Neural cell (in vitro differentiated cells): ENCODE measurements around the gene CREB3L1. TPM values are rescaled to one million over a fixed set of nuclear protein-coding genes. Genes with fewer than 3 reads are reported as not detected.

Experiments used
- H2AFZ ChIP-seq: fragments of 200-600, 300-800 bp; sonication (generic), shearing (Covaris generic); 2 replicates; pipeline ENCODE4 v1.6.0; 2014; ENCODE audit warnings: low read depth, mild to moderate bottlenecking, antibody characterized with exemption, low read length, moderate library complexity
- H3F3A ChIP-seq: fragments of 200-600 bp; shearing (Covaris generic); 2 replicates; pipeline ENCODE4 v1.6.1; 2016; ENCODE audit warnings: mild to moderate bottlenecking, moderate library complexity, mixed read lengths, antibody characterized with exemption, low read length; ENCODE audit not compliant: insufficient read depth, poor library complexity, severe bottlenecking
- H3K27ac ChIP-seq: fragments of 200-600, 300-800 bp; sonication (generic), shearing (Covaris generic); 2 replicates; pipeline ENCODE4 v1.5.1; 2014; ENCODE audit warnings: mild to moderate bottlenecking, low read length, moderate library complexity
- H3K27me3 ChIP-seq: fragments of 300-800, 200-600 bp; sonication (generic), shearing (Covaris generic); 2 replicates; pipeline ENCODE4 v1.6.0; 2014; ENCODE audit warnings: mild to moderate bottlenecking, low read depth, low read length, moderate library complexity; ENCODE audit not compliant: insufficient read depth
- H3K36me3 ChIP-seq: fragments of 300-800, 200-600 bp; sonication (generic), shearing (Covaris generic); 2 replicates; pipeline ENCODE4 v1.5.1; 2014; ENCODE audit warnings: mild to moderate bottlenecking, antibody characterized with exemption, low read length, moderate library complexity; ENCODE audit not compliant: insufficient read depth
- H3K4me2 ChIP-seq: fragments of 300-800, 200-600 bp; sonication (generic), shearing (Covaris generic); 2 replicates; pipeline ENCODE4 v1.6.0; 2014; ENCODE audit warnings: mild to moderate bottlenecking, low read length
- H3K4me3 ChIP-seq: fragments of 300-800, 200-600 bp; sonication (generic), shearing (Covaris generic); 2 replicates; pipeline ENCODE4 v1.5.1; 2014; ENCODE audit warnings: mild to moderate bottlenecking, low read length, moderate library complexity
- H3K79me2 ChIP-seq: fragments of 200-600 bp; shearing (Covaris generic); replicated peaks from 2 replicates; pipeline ENCODE4 v1.6.0; 2014; ENCODE audit warnings: mild to moderate bottlenecking, low read length, moderate library complexity; ENCODE audit not compliant: insufficient read depth
- H3K9ac ChIP-seq: fragments of 300-800, 200-600 bp; sonication (generic), shearing (Covaris generic); 2 replicates; pipeline ENCODE4 v1.6.1; 2016; ENCODE audit warnings: mild to moderate bottlenecking, low read length, mixed read lengths
- H3K9me2 ChIP-seq: fragments of 200-600 bp; shearing (Covaris generic); 2 replicates; pipeline ENCODE4 v1.6.1; 2016; ENCODE audit warnings: mild to moderate bottlenecking, low read length, mixed read lengths; ENCODE audit not compliant: insufficient read depth
- H3K9me3 ChIP-seq: fragments of 200-600, 300-800 bp; sonication (generic), shearing (Covaris generic); 2 replicates; pipeline ENCODE4 v1.6.1; 2016; ENCODE audit warnings: mild to moderate bottlenecking, mixed run types, low read length, moderate library complexity, mixed read lengths
- H4K20me1 ChIP-seq: fragments of 200-600 bp; shearing (Covaris generic); 2 replicates; pipeline ENCODE4 v1.6.1; 2016; ENCODE audit warnings: mild to moderate bottlenecking, mixed run types; ENCODE audit not compliant: insufficient read depth
- EP300 ChIP-seq: fragments of 450-650 bp; conservative IDR thresholded peaks from 2 replicates; pipeline ENCODE4 v1.6.1; 2014; ENCODE audit warnings: antibody characterized with exemption, mild to moderate bottlenecking, moderate library complexity; ENCODE audit not compliant: poor library complexity, severe bottlenecking
- EZH2 ChIP-seq: fragments of 200-600, 300-800 bp; shearing (Covaris generic), sonication (generic); IDR thresholded peaks from 2 replicates; pipeline ENCODE4 v1.6.1; 2014; ENCODE audit warnings: antibody characterized with exemption, low read length, borderline replicate concordance, mild to moderate bottlenecking; ENCODE audit not compliant: insufficient read depth, poor library complexity, severe bottlenecking
- MXI1 ChIP-seq: fragments of 450-650 bp; conservative IDR thresholded peaks from 2 replicates; pipeline ENCODE4 v1.6.1; 2014; ENCODE audit warnings: antibody characterized with exemption, mild to moderate bottlenecking; ENCODE audit not compliant: poor library complexity, severe bottlenecking
- POLR2AphosphoS5 ChIP-seq: IDR thresholded peaks from 2 replicates; pipeline ENCODE4 v1.6.1; 2012
- RAD21 ChIP-seq: fragments of 450-650 bp; conservative IDR thresholded peaks from 2 replicates; pipeline ENCODE4 v1.6.1; 2014; ENCODE audit warnings: antibody characterized with exemption, mild to moderate bottlenecking, moderate library complexity
- SMC3 ChIP-seq: fragments of 450-650 bp; conservative IDR thresholded peaks from 2 replicates; pipeline ENCODE4 v1.6.1; 2014; ENCODE audit warnings: antibody characterized with exemption, mild to moderate bottlenecking, moderate library complexity; ENCODE audit not compliant: poor library complexity
- TAF1 ChIP-seq: IDR thresholded peaks from 2 replicates; pipeline ENCODE4 v1.6.1; 2012; ENCODE audit warnings: low read depth
- polyA plus RNA-seq: library from polyadenylated mRNA; depleted of rRNA; stranded (reverse); fragments of >200 nt; gene quantifications from 2 replicates; pipeline ENCODE4 v1.2.3, GENCODE V29; 2014
- TF ChIP-seq, protein P1 (sequence below): fragments of 450-650 bp; IDR thresholded peaks from 2 replicates; pipeline ENCODE4 v1.5.1; 2014; ENCODE audit warnings: antibody characterized with exemption, mild to moderate bottlenecking, moderate library complexity; ENCODE audit not compliant: poor library complexity, severe bottlenecking
- TF ChIP-seq, protein P2 (sequence below): IDR thresholded peaks from 2 replicates; pipeline ENCODE4 v1.6.1; 2012; ENCODE audit warnings: borderline replicate concordance

The CREB3L1 gene
- polyA plus RNA-seq, 1 donor from 2014 or later: not detected

DNA sequence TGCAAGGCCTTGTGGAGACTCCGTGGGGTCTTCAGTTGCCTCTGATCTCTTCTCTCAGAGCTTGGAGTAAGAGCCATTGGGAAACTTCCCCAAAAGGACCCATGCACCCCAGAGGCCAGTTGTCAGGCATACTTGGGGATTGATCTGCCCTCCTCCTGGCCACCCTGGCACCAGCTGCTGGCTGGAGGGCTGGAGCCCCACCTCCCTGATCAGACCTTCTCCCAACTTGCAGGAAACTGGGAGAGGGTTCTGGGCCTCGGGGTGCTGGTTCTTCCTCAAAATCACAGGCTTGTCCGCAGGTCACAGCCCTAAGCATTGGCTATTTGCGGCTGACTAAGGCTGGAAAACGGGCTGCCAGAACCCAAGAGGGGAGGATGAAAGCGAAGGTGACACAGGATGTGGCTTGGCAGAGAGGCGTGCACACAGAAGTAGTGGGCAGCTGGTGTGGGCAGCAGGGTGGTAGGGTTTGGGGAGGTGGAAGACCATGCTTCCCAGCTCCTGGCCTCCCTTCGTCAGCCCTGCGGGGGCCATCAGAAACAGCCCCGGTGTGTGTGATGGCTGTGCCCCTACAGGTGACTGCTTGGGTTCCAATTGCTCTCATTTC is 68.5 kb downstream of the CREB3L1 start:
- TF ChIP-seq RAD21: no peak
- TF ChIP-seq TAF1: no peak
- no peak for TF ChIP-seq EP300
- TF ChIP-seq POLR2AphosphoS5: no peak
- no peak for TF ChIP-seq SMC3
- no peak for TF ChIP-seq MXI1
- no peak for TF ChIP-seq EZH2
- TF ChIP-seq, protein P1, sequence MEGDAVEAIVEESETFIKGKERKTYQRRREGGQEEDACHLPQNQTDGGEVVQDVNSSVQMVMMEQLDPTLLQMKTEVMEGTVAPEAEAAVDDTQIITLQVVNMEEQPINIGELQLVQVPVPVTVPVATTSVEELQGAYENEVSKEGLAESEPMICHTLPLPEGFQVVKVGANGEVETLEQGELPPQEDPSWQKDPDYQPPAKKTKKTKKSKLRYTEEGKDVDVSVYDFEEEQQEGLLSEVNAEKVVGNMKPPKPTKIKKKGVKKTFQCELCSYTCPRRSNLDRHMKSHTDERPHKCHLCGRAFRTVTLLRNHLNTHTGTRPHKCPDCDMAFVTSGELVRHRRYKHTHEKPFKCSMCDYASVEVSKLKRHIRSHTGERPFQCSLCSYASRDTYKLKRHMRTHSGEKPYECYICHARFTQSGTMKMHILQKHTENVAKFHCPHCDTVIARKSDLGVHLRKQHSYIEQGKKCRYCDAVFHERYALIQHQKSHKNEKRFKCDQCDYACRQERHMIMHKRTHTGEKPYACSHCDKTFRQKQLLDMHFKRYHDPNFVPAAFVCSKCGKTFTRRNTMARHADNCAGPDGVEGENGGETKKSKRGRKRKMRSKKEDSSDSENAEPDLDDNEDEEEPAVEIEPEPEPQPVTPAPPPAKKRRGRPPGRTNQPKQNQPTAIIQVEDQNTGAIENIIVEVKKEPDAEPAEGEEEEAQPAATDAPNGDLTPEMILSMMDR: no peak
- TF ChIP-seq, protein P2, sequence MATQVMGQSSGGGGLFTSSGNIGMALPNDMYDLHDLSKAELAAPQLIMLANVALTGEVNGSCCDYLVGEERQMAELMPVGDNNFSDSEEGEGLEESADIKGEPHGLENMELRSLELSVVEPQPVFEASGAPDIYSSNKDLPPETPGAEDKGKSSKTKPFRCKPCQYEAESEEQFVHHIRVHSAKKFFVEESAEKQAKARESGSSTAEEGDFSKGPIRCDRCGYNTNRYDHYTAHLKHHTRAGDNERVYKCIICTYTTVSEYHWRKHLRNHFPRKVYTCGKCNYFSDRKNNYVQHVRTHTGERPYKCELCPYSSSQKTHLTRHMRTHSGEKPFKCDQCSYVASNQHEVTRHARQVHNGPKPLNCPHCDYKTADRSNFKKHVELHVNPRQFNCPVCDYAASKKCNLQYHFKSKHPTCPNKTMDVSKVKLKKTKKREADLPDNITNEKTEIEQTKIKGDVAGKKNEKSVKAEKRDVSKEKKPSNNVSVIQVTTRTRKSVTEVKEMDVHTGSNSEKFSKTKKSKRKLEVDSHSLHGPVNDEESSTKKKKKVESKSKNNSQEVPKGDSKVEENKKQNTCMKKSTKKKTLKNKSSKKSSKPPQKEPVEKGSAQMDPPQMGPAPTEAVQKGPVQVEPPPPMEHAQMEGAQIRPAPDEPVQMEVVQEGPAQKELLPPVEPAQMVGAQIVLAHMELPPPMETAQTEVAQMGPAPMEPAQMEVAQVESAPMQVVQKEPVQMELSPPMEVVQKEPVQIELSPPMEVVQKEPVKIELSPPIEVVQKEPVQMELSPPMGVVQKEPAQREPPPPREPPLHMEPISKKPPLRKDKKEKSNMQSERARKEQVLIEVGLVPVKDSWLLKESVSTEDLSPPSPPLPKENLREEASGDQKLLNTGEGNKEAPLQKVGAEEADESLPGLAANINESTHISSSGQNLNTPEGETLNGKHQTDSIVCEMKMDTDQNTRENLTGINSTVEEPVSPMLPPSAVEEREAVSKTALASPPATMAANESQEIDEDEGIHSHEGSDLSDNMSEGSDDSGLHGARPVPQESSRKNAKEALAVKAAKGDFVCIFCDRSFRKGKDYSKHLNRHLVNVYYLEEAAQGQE: no peak

DNA sequence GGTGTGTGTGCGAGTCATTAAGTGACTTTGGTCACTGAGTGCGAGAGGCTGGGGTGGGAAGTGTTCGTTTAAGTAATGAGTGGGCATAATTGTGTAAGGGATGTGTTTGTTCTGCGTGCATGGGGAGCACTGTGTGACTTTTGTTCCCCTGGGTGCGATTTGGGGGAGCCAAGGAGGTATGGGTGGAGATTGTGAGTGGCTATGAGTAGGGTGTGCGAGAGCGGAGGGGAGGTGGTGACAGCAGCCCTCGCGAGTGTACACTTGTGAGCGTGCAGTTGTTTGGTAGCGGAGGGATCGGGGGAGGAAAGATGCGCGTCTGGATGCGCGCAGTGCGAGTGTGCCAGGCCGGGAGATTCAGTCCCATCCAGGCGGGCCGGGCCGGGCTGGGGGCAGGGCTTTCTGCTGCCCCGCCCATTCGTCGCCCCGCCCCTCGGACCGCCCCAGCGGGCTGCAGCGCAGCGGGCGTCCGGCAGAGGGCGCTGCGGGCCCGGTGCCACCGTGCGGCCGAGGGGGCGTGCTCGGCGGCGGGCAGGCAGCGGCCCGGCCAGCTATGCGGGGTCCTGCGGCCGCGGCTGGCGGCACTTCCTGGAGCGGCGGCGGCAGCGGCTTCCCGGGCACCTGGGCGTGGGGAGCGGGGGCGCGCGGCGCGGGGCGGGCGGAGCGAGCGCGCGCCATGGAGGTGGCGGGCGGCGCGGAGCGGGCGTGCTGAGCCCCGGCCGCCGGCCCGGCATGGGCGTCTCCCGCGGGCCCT is 69.6 kb downstream of the CREB3L1 start, which contains the start of gene DGKZ:
TSS of gene DGKZ (plus strand) at position 578 of the 751 bp plus-strand sequence. CDS start 197 bp downstream, outside the sequence.
- TF ChIP-seq, protein P1: peak; percentile 94
- TF ChIP-seq EP300 (peak; percentile 45), SMC3 (peak; percentile 81), TAF1 (no peak), MXI1 (peak; percentile 66), EZH2 (no peak), POLR2AphosphoS5 (peak; percentile 8), RAD21 (peak; percentile 73)
- no peaks in the 10 kb centered on the region for H3K9me3 ChIP-seq
- no peaks in the 10 kb centered on the region for H3K9me2 ChIP-seq
- H4K20me1 ChIP-seq: no peaks in the 10 kb centered on the region
- H3K27ac ChIP-seq: no peak within 1 kb of the TSS
- H3K79me2 ChIP-seq: peaks cover 19% of the 10 kb centered on the region
- H3F3A ChIP-seq: no peaks in the 10 kb centered on the region
- peak within 1 kb of the TSS; percentile 94 for H3K4me2 ChIP-seq
- H3K9ac ChIP-seq: peak within 1 kb of the TSS; percentile 68
- peak within 1 kb of the TSS; percentile 91 for H3K4me3 ChIP-seq
- no peaks in the 10 kb centered on the region for H3K27me3 ChIP-seq
- no peaks in the 10 kb centered on the region for H3K36me3 ChIP-seq
- peak within 1 kb of the TSS; percentile 38 for H2AFZ ChIP-seq

More for the DNA sequence above, 68.5 kb downstream of the CREB3L1 start:
- Histone ChIP-seq H3K4me2 (no peak overlapping the region), H3K79me2 (peaks cover 19% of the 10 kb centered on the region), H3K9ac (no peak overlapping the region), H3K9me3 (no peaks in the 10 kb centered on the region), H3K9me2 (no peaks in the 10 kb centered on the region), H2AFZ (no peak overlapping the region), H3K27me3 (no peaks in the 10 kb centered on the region), H4K20me1 (no peaks in the 10 kb centered on the region), H3K4me3 (no peak overlapping the region), H3F3A (no peaks in the 10 kb centered on the region), H3K36me3 (no peaks in the 10 kb centered on the region), H3K27ac (no peak overlapping the region)
